HG02642 (cell line): ENCODE measurements around the gene OPN4.

Experiments
- ATAC-seq: cut with Tn5 transposase; IDR thresholded peaks from one replicate; pipeline ENCODE4 v1.9.1; 2021; ENCODE audit warnings: mild to moderate bottlenecking; ENCODE audit not compliant: unreplicated experiment, poor library complexity

OPN4 gene

GRCh38 chr10:86674912-86675311 is 20.6 kb downstream of the OPN4 start:
- ATAC-seq, result no peak

GRCh38 chr10:86677374-86677773 is 23.0 kb downstream of the OPN4 start:
- ATAC-seq, result no peak

- ATAC-seq, result no peak
Observed at GRCh38 chr10:86678999-86679792, 24.8 kb downstream of the OPN4 start.

GRCh38 chr10:86681047-86681446 is 26.7 kb downstream of the OPN4 start:
- no peak for ATAC-seq

GRCh38 chr10:86681722-86682386 is 27.5 kb downstream of the OPN4 start:
- no peak for ATAC-seq

- no peak for ATAC-seq
Observed at GRCh38 chr10:86682675-86683074, 28.3 kb downstream of the OPN4 start.

- ATAC-seq, result no peak
Observed at GRCh38 chr10:86684331-86685097, 30.2 kb downstream of the OPN4 start.

- no peak for ATAC-seq
Observed at GRCh38 chr10:86685416-86685815, 31.1 kb downstream of the OPN4 start.

- no peak for ATAC-seq
Observed at GRCh38 chr10:86685893-86686632, 31.7 kb downstream of the OPN4 start.

- ATAC-seq, result no peak
Observed at GRCh38 chr10:86686972-86687371, 32.6 kb downstream of the OPN4 start.

GRCh38 chr10:86687750-86688149 is 33.4 kb downstream of the OPN4 start:
- ATAC-seq, result no peak

GRCh38 chr10:86688398-86688921 is 34.1 kb downstream of the OPN4 start:
- ATAC-seq, result peak; percentile 81

GRCh38 chr10:86689146-86689545 is 34.8 kb downstream of the OPN4 start:
- no peak for ATAC-seq

- ATAC-seq, result no peak
Observed at GRCh38 chr10:86690231-86690630, 35.9 kb downstream of the OPN4 start.

GRCh38 chr10:86690657-86691084 is 36.3 kb downstream of the OPN4 start:
- ATAC-seq, result no peak

GRCh38 chr10:86691333-86692022 is 37.1 kb downstream of the OPN4 start:
- ATAC-seq, result no peak

- ATAC-seq, result no peak
Observed at GRCh38 chr10:86692023-86692514, 37.7 kb downstream of the OPN4 start.

- no peak for ATAC-seq
Observed at GRCh38 chr10:86692664-86693063, 38.3 kb downstream of the OPN4 start.

GRCh38 chr10:86693275-86693674 is 38.9 kb downstream of the OPN4 start:
- no peak for ATAC-seq
